Cerebellar nuclear complex (tissue), 1 donor: ENCODE measurements around the gene CEMIP.
A peak's percentile ranks its signal among the peaks of the same experiment; 100 is the strongest.
"Not testable (repeated sequence)": the region's sequence is repeated elsewhere in the genome, so short reads cannot be mapped to it uniquely, and the experiment has no call there.

Source experiments
- DNase-seq, 2 experiments: peaks; one replicate each; lab custom pipeline; 2025; lab: John Stamatoyannopoulos, UW

The CEMIP gene

GRCh38 chr15:80761754-80762153, 17.4 kb upstream of the CEMIP start:
- DNase-seq: no peak

GRCh38 chr15:80763235-80763634, 15.9 kb upstream of the CEMIP start:
- not testable (repeated sequence) for DNase-seq

- DNase-seq: no peak
Observed at GRCh38 chr15:80764535-80764934, 14.6 kb upstream of the CEMIP start.

- no peak for DNase-seq
Observed at GRCh38 chr15:80766275-80766674, 12.9 kb upstream of the CEMIP start.

- no peak for DNase-seq
Observed at GRCh38 chr15:80768158-80768557, 11.0 kb upstream of the CEMIP start.

GRCh38 chr15:80769153-80769828, 9.9 kb upstream of the CEMIP start:
- DNase-seq: no peak

GRCh38 chr15:80769829-80770705, 9.1 kb upstream of the CEMIP start:
- DNase-seq: no peak

- DNase-seq: no peak
Observed at GRCh38 chr15:80773122-80773551, 6.0 kb upstream of the CEMIP start.

GRCh38 chr15:80773792-80774352, 5.3 kb upstream of the CEMIP start:
- no peak for DNase-seq

GRCh38 chr15:80774486-80774885, 4.7 kb upstream of the CEMIP start:
- no peak for DNase-seq

GRCh38 chr15:80775338-80775737, 3.8 kb upstream of the CEMIP start:
- DNase-seq: no peak

GRCh38 chr15:80776420-80777045, 2.6 kb upstream of the CEMIP start:
- DNase-seq: peak in 1 of 2 experiments; percentile 24

GRCh38 chr15:80777137-80777536, 2.0 kb upstream of the CEMIP start:
- no peak for DNase-seq

GRCh38 chr15:80777826-80778620, 1.1 kb upstream of the CEMIP start:
- DNase-seq: no peak

- no peak for DNase-seq
Observed at GRCh38 chr15:80778621-80778963, 578 bp upstream of the CEMIP start.

- no peak for DNase-seq
Observed at GRCh38 chr15:80779658-80780415, 667 bp downstream of the CEMIP start.

GRCh38 chr15:80780416-80781221, 1.4 kb downstream of the CEMIP start:
- DNase-seq: no peak

- DNase-seq: no peak
Observed at GRCh38 chr15:80783260-80783659, 4.1 kb downstream of the CEMIP start.

- no peak for DNase-seq
Observed at GRCh38 chr15:80785335-80785734, 6.2 kb downstream of the CEMIP start.

GRCh38 chr15:80785811-80786354, 6.7 kb downstream of the CEMIP start:
- no peak for DNase-seq
